Measurements from ENCODE around the gene REPIN1. TPM values are rescaled to one million over a fixed set of nuclear protein-coding genes. Genes with fewer than 3 reads are reported as not detected.
A peak's percentile ranks its signal among the peaks of the same experiment; 100 is the strongest.

The REPIN1 gene
- total RNA-seq, 2 experiments from 2014 or later, result 40.9 to 43.1 TPM

DNA sequence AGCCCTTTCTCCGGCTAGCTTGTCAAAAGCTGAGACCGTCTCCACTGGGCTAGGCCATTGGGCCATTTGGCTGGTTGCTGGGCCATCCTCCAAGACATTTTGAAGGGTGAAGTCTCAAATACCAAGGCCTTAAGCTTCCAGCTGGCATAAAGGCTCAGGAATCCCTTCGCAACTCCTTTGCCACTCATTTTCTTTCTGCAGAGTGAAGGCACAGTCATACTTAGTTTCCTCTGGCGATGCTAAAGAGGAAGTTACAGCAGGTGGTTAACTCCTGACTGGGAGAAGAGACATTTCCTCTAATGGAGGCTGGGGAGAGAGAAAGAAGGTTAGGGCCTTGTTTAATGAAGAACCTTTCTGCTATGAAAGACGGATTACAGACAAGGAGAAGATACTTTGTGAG, 4.8 kb upstream of the REPIN1 start:
- Mint-ChIP-seq H3K4me1 (ENCODE audit: low read depth) (peaks cover 43% of the 10 kb centered on the region), H3K9me3 (ENCODE audit: insufficient read depth) (no peaks in the 10 kb centered on the region), H3K4me3 (no peak overlapping the region), H3K27me3 (ENCODE audit: low read depth) (peaks cover 4% of the 10 kb centered on the region), H3K36me3 (ENCODE audit: low read depth) (peaks cover 3% of the 10 kb centered on the region), H3K27ac (no peak overlapping the region)
- DNase-seq, result no peak
- ATAC-seq, result no peak
- ChIA-PET CTCF (interaction anchor here (1.6 kb wide), 1 partner anchor 8 kb away, joined by 4 read pairs; no protein-coding TSS in a partner anchor), POLR2A (interaction anchor here (1.6 kb wide), 1 partner anchor 14 kb away, joined by 5 read pairs; no protein-coding TSS in a partner anchor)

- CTCF ChIA-PET, result interaction anchor here (1.5 to 3.0 kb wide), 6 partner anchors 8 to 41 kb away, joined by 3 to 13 read pairs (median 6); a partner anchor contains a TSS
- Mint-ChIP-seq H3K9me3 (ENCODE audit: insufficient read depth) (no peaks in the 10 kb centered on the region), H3K4me1 (ENCODE audit: low read depth) (peaks cover 43% of the 10 kb centered on the region), H3K4me3 (no peak overlapping the region), H3K27ac (no peak overlapping the region), H3K36me3 (ENCODE audit: low read depth) (peaks cover under 1% of the 10 kb centered on the region), H3K27me3 (ENCODE audit: low read depth) (no peaks in the 10 kb centered on the region)
- POLR2A ChIA-PET, result no interaction called here
- no peak for DNase-seq
- ATAC-seq, result no peak
These were observed 3.4 kb upstream of the REPIN1 start for GRCh38 chr7:150365194-150365593.

- no peak for ATAC-seq
These were observed 2.8 kb upstream of the REPIN1 start for GRCh38 chr7:150365673-150366398.

GRCh38 chr7:150367677-150368095, 936 bp upstream of the REPIN1 start:
- Mint-ChIP-seq H3K4me3 (peak overlapping the region; percentile 74), H3K36me3 (ENCODE audit: low read depth) (peaks cover 4% of the 10 kb centered on the region), H3K27ac (peak overlapping the region; percentile 75), H3K9me3 (ENCODE audit: insufficient read depth) (no peaks in the 10 kb centered on the region), H3K27me3 (ENCODE audit: low read depth) (no peaks in the 10 kb centered on the region), H3K4me1 (ENCODE audit: low read depth) (peaks cover 46% of the 10 kb centered on the region)
- CTCF ChIA-PET, result interaction anchor here (0.9 to 3.3 kb wide), 4 partner anchors 11 to 39 kb away, joined by 4 to 31 read pairs (median 12); partner anchors contain the start of gene ZNF775
- POLR2A ChIA-PET, result interaction anchor here (1.1 to 2.4 kb wide), 4 partner anchors 9 to 38 kb away, joined by 4 to 9 read pairs (median 6); a partner anchor contains a TSS
- ATAC-seq (no peak), DNase-seq (no peak)

More at GRCh38 chr7:150365673-150366398, 2.8 kb upstream of the REPIN1 start:
- Mint-ChIP-seq H3K27me3 (ENCODE audit: low read depth) (no peaks in the 10 kb centered on the region), H3K4me3 (no peak overlapping the region), H3K9me3 (ENCODE audit: insufficient read depth) (no peaks in the 10 kb centered on the region), H3K27ac (no peak overlapping the region), H3K4me1 (ENCODE audit: low read depth) (peaks cover 47% of the 10 kb centered on the region), H3K36me3 (ENCODE audit: low read depth) (peaks cover 1% of the 10 kb centered on the region)
- ChIA-PET POLR2A (interaction anchor here (0.9 to 2.4 kb wide), 3 partner anchors 8 to 42 kb away, joined by 3 to 6 read pairs (median 3); partner anchors contain the start of genes ACTR3C and LRRC61), CTCF (interaction anchor here (0.6 to 3.0 kb wide), 9 partner anchors 8 to 52 kb away, joined by 3 to 13 read pairs (median 4); a partner anchor contains a TSS)
- no peak for DNase-seq

DNA sequence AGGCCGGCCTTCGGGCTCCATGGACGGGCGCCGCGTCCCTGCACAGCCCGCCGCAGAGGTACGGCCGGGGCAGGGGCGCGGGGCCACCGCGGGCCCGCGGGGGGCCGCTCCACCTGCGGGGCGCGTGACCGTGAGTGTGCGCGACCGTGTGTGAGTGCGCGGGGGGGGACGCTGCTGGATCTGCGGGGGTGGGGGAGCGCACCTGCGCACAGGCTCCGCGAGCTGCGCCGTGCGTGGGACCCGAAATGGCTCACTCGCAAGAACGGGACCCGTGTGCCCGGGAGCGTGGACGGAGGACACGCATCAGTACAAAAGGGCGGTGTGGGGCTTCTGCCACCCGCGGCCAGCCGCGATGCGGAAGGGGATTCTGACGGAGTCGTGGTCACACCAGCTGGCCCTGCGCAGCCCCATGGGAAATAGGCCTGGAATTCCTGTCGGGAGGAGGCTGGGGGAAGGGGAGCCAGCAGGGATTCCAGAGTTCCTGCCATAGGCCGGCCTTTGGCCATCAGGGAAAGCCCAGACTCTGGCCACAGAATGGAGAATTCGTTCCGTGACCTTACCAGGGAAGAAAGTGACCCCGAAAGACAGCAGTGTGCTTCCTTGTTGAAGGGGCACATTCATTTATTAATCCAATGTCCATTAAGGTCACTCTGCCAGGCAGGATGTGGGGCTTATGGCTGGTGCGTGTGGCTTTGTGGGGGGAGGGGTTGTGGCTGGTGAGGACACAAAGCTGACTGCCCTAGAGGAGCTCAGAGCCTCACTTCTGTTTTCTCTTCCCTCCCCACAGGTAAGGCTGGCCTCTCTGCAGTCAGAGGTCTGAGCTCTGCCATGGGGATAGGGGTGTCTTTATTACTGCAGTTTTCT, 494 bp downstream of the REPIN1 start:
- CTCF ChIA-PET, result interaction anchor here (0.9 to 3.3 kb wide), 5 partner anchors 9 to 38 kb away, joined by 4 to 31 read pairs (median 6); partner anchors contain the start of gene ZNF775
- Mint-ChIP-seq H3K4me1 (ENCODE audit: low read depth) (peaks cover 41% of the 10 kb centered on the region), H3K36me3 (ENCODE audit: low read depth) (peaks cover 17% of the 10 kb centered on the region), H3K4me3 (peak overlapping the region; percentile 96), H3K27me3 (ENCODE audit: low read depth) (no peaks in the 10 kb centered on the region), H3K27ac (peak overlapping the region; percentile 91), H3K9me3 (ENCODE audit: insufficient read depth) (no peaks in the 10 kb centered on the region)
- POLR2A ChIA-PET, result interaction anchor here (0.8 to 1.8 kb wide), 8 partner anchors 10 to 45 kb away, joined by 3 to 13 read pairs (median 5); partner anchors contain the start of genes ACTR3C, LRRC61 and ZNF775
- ATAC-seq (no peak), DNase-seq (peak; percentile 48)

- H3K9me3 Mint-ChIP-seq (ENCODE audit: insufficient read depth), result no peaks in the 10 kb centered on the region
- peak overlapping the region; percentile 96 for H3K4me3 Mint-ChIP-seq
- H3K27ac Mint-ChIP-seq, result peak overlapping the region; percentile 91
- no peaks in the 10 kb centered on the region for H3K27me3 Mint-ChIP-seq (ENCODE audit: low read depth)
- ChIA-PET POLR2A (interaction anchor here (1.0 to 1.8 kb wide), 4 partner anchors 9 to 34 kb away, joined by 3 to 13 read pairs (median 8); partner anchors contain the start of gene ZNF775), CTCF (interaction anchor here (1.7 to 3.3 kb wide), 4 partner anchors 8 to 37 kb away, joined by 6 to 31 read pairs (median 9); partner anchors contain the start of gene ZNF775)
- peaks cover 37% of the 10 kb centered on the region for H3K4me1 Mint-ChIP-seq (ENCODE audit: low read depth)
- peaks cover 22% of the 10 kb centered on the region for H3K36me3 Mint-ChIP-seq (ENCODE audit: low read depth)
- ATAC-seq, result no peak
- no peak for DNase-seq
These were observed 1.3 kb downstream of the REPIN1 start for GRCh38 chr7:150369748-150370501.

- H3K4me3 Mint-ChIP-seq, result peak overlapping the region; percentile 96
- H3K27ac Mint-ChIP-seq, result no peak overlapping the region
- no peak for ATAC-seq
- ChIA-PET POLR2A (interaction anchor here (1.3 kb wide), 1 partner anchor 14 kb away, joined by 3 read pairs; no protein-coding TSS in a partner anchor), CTCF (interaction anchor here (1.4 to 3.3 kb wide), 3 partner anchors 14 to 36 kb away, joined by 4 to 31 read pairs (median 6); a partner anchor contains a TSS)
- peaks cover 36% of the 10 kb centered on the region for H3K4me1 Mint-ChIP-seq (ENCODE audit: low read depth)
- no peak for DNase-seq
- H3K36me3 Mint-ChIP-seq (ENCODE audit: low read depth), result peaks cover 22% of the 10 kb centered on the region
- no peaks in the 10 kb centered on the region for H3K27me3 Mint-ChIP-seq (ENCODE audit: low read depth)
- no peaks in the 10 kb centered on the region for H3K9me3 Mint-ChIP-seq (ENCODE audit: insufficient read depth)
These were observed 2.0 kb downstream of the REPIN1 start for GRCh38 chr7:150370612-150371071.

- Mint-ChIP-seq H3K36me3 (ENCODE audit: low read depth) (peaks cover 22% of the 10 kb centered on the region), H3K27ac (no peak overlapping the region), H3K4me1 (ENCODE audit: low read depth) (peaks cover 36% of the 10 kb centered on the region), H3K4me3 (no peak overlapping the region), H3K27me3 (ENCODE audit: low read depth) (no peaks in the 10 kb centered on the region), H3K9me3 (ENCODE audit: insufficient read depth) (no peaks in the 10 kb centered on the region)
- CTCF ChIA-PET, result interaction anchor here (1.4 to 3.3 kb wide), 2 partner anchors 15 to 34 kb away, joined by 4 to 31 read pairs; a partner anchor contains a TSS
- no peak for ATAC-seq
- DNase-seq, result no peak
- POLR2A ChIA-PET, result interaction anchor here (1.3 kb wide), 1 partner anchor 13 kb away, joined by 3 read pairs; no protein-coding TSS in a partner anchor
These were observed 2.7 kb downstream of the REPIN1 start for GRCh38 chr7:150371131-150371995.

- Mint-ChIP-seq H3K4me3 (no peak overlapping the region), H3K27me3 (ENCODE audit: low read depth) (no peaks in the 10 kb centered on the region), H3K36me3 (ENCODE audit: low read depth) (peaks cover 22% of the 10 kb centered on the region), H3K4me1 (ENCODE audit: low read depth) (peaks cover 39% of the 10 kb centered on the region), H3K9me3 (ENCODE audit: insufficient read depth) (no peaks in the 10 kb centered on the region), H3K27ac (no peak overlapping the region)
- DNase-seq (no peak), ATAC-seq (no peak)
- CTCF ChIA-PET, result interaction anchor here (1.4 kb wide), 1 partner anchor 34 kb away, joined by 4 read pairs; a partner anchor contains a TSS
- POLR2A ChIA-PET, result no interaction called here
These were observed 3.3 kb downstream of the REPIN1 start for GRCh38 chr7:150371996-150372270.
